Liver (tissue), 3 donors: ENCODE results near the gene WDR27.

ENCODE experiments used
- ATF3 ChIP-seq: IDR thresholded peaks from 2 replicates; pipeline ENCODE4 v1.6.1; 2016; ENCODE audit warnings: antibody characterized with exemption
- CTCF ChIP-seq: fragments of 150-350 bp; IDR thresholded peaks from 2 replicates; pipeline ENCODE4 v1.5.1; 2017; ENCODE audit warnings: improper control_type of control experiment, low read depth, low read length; ENCODE audit not compliant: missing input control
- EGR1 ChIP-seq, 2 donors: IDR thresholded peaks; 2 replicates each; pipeline ENCODE4 v1.6.1; 2016 to 2018; ENCODE audit warnings: antibody characterized with exemption in 2 of 2, low read depth in 2 of 2
- FOXA2 ChIP-seq: IDR thresholded peaks from 2 replicates; pipeline ENCODE4 v1.6.1; 2016; ENCODE audit warnings: antibody characterized with exemption
- GABPA ChIP-seq, 2 donors: IDR thresholded peaks in 1 of 2; conservative IDR thresholded peaks in 1 of 2; 2 replicates each; pipeline ENCODE4 v1.6.1; 2016; ENCODE audit warnings: antibody characterized with exemption in 2 of 2, mild to moderate bottlenecking in 1 of 2, moderate library complexity in 1 of 2
- HNF4A ChIP-seq, 2 donors: conservative IDR thresholded peaks; 2 replicates each; pipeline ENCODE4 v1.6.1; 2016; ENCODE audit warnings: antibody characterized with exemption in 2 of 2, mild to moderate bottlenecking in 2 of 2
- JUND ChIP-seq, 2 donors: IDR thresholded peaks; 2 replicates each; pipeline ENCODE4 v1.6.1; 2016; ENCODE audit warnings: antibody characterized with exemption in 2 of 2
- MAX ChIP-seq: IDR thresholded peaks from 2 replicates; pipeline ENCODE4 v1.6.1; 2016; ENCODE audit warnings: antibody characterized with exemption
- RAD21 ChIP-seq, 2 donors: IDR thresholded peaks; 2 replicates each; pipeline ENCODE4 v1.6.1; 2016; ENCODE audit warnings: antibody characterized with exemption in 2 of 2, mild to moderate bottlenecking in 2 of 2
- REST ChIP-seq: IDR thresholded peaks from 2 replicates; pipeline ENCODE4 v1.6.1; 2016; ENCODE audit warnings: antibody characterized with exemption, mild to moderate bottlenecking
- SP1 ChIP-seq: IDR thresholded peaks from 2 replicates; pipeline ENCODE4 v1.6.1; 2018; ENCODE audit warnings: antibody characterized with exemption, mild to moderate bottlenecking
- TAF1 ChIP-seq: conservative IDR thresholded peaks from 2 replicates; pipeline ENCODE4 v1.6.1; 2016; ENCODE audit warnings: antibody characterized with exemption, mild to moderate bottlenecking
- YY1 ChIP-seq: IDR thresholded peaks from 2 replicates; pipeline ENCODE4 v1.6.1; 2016; ENCODE audit warnings: antibody characterized with exemption, mild to moderate bottlenecking
- ZBTB33 ChIP-seq: IDR thresholded peaks from 2 replicates; pipeline ENCODE4 v1.6.1; 2016; ENCODE audit warnings: antibody characterized with exemption
- donor health status: healthy.
- donor health status: healthy.

- no peak for TF ChIP-seq CTCF
- TF ChIP-seq ZBTB33 = no peak
- no peak for TF ChIP-seq HNF4A (conservative IDR thresholded peaks at IDR 0.05)
- TF ChIP-seq RAD21 (IDR thresholded peaks at IDR 0.05) = no peak
- no peak for TF ChIP-seq YY1
- no peak for TF ChIP-seq MAX
- no peak for TF ChIP-seq GABPA (IDR thresholded peaks at IDR 0.05 in 1 of 2, conservative IDR thresholded peaks at IDR 0.05 in 1 of 2)
- TF ChIP-seq FOXA2 = no peak
- no peak for TF ChIP-seq REST
- TF ChIP-seq SP1 = no peak
- no peak for TF ChIP-seq EGR1 (IDR thresholded peaks at IDR 0.05; ENCODE audit: low read depth in 2 of 2)
- TF ChIP-seq ATF3 = no peak
- no peak for TF ChIP-seq TAF1
- TF ChIP-seq JUND (IDR thresholded peaks at IDR 0.05) = no peak
Measured at GRCh38 chr6:169489563-169490245, 212.1 kb downstream of the WDR27 start.
